ENCODE measurements around the gene SLC10A7.

SLC10A7 gene

DNA sequence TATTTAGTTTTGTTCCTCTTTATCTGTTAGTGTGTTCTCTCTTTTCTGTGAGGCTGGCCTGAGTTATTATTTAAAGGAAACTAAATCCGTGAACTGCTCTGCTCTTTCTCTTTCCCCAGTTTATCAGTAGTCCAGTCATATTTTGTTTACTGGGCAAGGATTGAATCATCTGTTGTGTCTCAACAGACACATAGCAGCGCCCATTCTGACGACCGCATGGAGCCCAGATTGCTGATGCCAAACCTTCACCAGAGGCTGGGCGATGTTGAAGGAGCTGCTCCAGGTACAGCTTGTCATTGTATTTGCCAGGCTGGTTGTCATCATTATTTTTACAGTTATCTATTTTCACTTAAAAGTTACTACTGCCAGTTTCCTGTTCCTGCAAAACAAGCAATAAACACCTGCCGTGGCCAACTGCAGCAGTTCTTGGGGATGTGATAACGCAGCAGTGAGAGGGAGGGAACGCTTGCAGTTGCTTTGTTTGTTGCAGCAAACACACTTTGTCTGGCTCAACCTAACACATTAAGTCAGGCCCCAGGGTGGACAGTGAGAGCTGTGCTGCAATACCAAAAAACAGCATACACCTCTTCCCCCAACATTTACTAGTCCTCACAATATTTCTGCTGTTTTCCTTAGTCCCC lies 297.3 kb downstream of the SLC10A7 start:
- H3K9ac ChIP-seq (ENCODE audit: low read length in 5 of 5) = no peak overlapping the region
- H3K27ac ChIP-seq (ENCODE audit: low read depth, low read length) = no peak overlapping the region

DNA sequence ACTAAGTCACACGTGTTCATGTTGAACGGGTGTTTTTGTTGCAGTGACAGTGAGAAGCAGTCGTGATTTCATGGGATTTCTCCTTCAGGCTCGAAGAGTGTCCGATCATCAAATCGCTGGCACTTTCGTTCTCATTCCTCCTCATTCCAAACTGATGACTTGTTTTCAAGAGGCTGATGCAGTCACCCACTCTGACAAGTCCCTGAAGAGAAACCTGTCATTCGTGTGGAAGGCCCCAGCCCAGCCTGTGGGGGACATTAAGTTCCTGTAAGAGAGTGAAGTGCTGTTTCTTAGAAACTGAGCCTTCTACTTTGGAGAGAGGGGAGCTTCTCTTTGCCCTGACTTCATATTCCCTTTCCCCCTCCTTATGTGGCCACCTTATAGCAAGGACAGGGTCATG lies 299.4 kb downstream of the SLC10A7 start:
- no peaks in the 10 kb centered on the region for H3K9me3 ChIP-seq (ENCODE audit: control insufficient read depth in 5 of 5, low read length in 5 of 5)
- H3K36me3 ChIP-seq (ENCODE audit: control insufficient read depth in 5 of 5, insufficient read depth in 5 of 5, low read length in 5 of 5) = no peaks in the 10 kb centered on the region
- H3K27ac ChIP-seq (ENCODE audit: low read depth, low read length) = no peak overlapping the region
- no peak overlapping the region for H3K9ac ChIP-seq (ENCODE audit: low read length in 5 of 5)
- H3K4me3 ChIP-seq (ENCODE audit: low read depth in 1 of 5, low read length in 5 of 5) = no peak overlapping the region
- H3K4me1 ChIP-seq (ENCODE audit: control insufficient read depth in 5 of 5, insufficient read depth in 5 of 5, low read length in 5 of 5) = peaks cover 0 to 4% (median 0%) of the 10 kb centered on the region in 5 donors
- H3K27me3 ChIP-seq (ENCODE audit: control insufficient read depth in 5 of 5, insufficient read depth in 4 of 5, low read length in 5 of 5) = no peaks in the 10 kb centered on the region

More for the DNA sequence above, 297.3 kb downstream of the SLC10A7 start:
- H3K36me3 ChIP-seq (ENCODE audit: control insufficient read depth in 5 of 5, insufficient read depth in 5 of 5, low read length in 5 of 5) = no peaks in the 10 kb centered on the region
- H3K27me3 ChIP-seq (ENCODE audit: control insufficient read depth in 5 of 5, insufficient read depth in 4 of 5, low read length in 5 of 5) = no peaks in the 10 kb centered on the region
- peaks cover 0 to 4% (median 0%) of the 10 kb centered on the region in 5 donors for H3K4me1 ChIP-seq (ENCODE audit: control insufficient read depth in 5 of 5, insufficient read depth in 5 of 5, low read length in 5 of 5)
- no peaks in the 10 kb centered on the region for H3K9me3 ChIP-seq (ENCODE audit: control insufficient read depth in 5 of 5, low read length in 5 of 5)
- no peak overlapping the region for H3K4me3 ChIP-seq (ENCODE audit: low read depth in 1 of 5, low read length in 5 of 5)

DNA sequence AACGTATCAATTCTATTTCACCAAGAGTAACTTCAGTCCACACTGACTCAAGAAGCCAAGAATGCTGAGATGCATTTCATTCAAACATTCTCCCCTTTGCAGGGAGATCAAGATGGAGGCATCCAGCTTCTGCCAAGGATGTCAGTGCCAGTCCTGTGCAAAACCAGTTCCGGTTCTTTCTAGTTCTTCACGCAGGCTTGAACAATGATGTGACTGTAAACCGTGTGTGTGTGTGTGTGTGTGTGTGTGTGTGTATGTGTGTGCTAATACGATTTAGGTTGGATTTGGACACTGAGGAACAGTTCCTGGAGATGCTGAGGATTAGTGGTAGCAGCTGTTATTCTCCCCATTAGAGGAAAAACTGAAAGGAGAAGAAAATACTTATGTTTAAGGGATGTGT lies 307.5 kb downstream of the SLC10A7 start, which contains the start of gene REELD1:
REELD1 (plus strand) TSS at position 301 of the 400 bp plus-strand sequence. CDS start 2,415 bp downstream, outside the sequence.
- H3K9ac ChIP-seq (ENCODE audit: low read length in 5 of 5) = no peak within 1 kb of the TSS
- H3K27ac ChIP-seq (ENCODE audit: low read depth, low read length) = no peak within 1 kb of the TSS
- H3K4me3 ChIP-seq (ENCODE audit: low read depth in 1 of 5, low read length in 5 of 5) = no peak within 1 kb of the TSS
- peaks cover 0 to 6% (median 0%) of the 10 kb centered on the region in 5 donors for H3K4me1 ChIP-seq (ENCODE audit: control insufficient read depth in 5 of 5, insufficient read depth in 5 of 5, low read length in 5 of 5)
- no peaks in the 10 kb centered on the region for H3K36me3 ChIP-seq (ENCODE audit: control insufficient read depth in 5 of 5, insufficient read depth in 5 of 5, low read length in 5 of 5)
- no peaks in the 10 kb centered on the region for H3K27me3 ChIP-seq (ENCODE audit: control insufficient read depth in 5 of 5, insufficient read depth in 4 of 5, low read length in 5 of 5)
- no peaks in the 10 kb centered on the region for H3K9me3 ChIP-seq (ENCODE audit: control insufficient read depth in 5 of 5, low read length in 5 of 5)

DNA sequence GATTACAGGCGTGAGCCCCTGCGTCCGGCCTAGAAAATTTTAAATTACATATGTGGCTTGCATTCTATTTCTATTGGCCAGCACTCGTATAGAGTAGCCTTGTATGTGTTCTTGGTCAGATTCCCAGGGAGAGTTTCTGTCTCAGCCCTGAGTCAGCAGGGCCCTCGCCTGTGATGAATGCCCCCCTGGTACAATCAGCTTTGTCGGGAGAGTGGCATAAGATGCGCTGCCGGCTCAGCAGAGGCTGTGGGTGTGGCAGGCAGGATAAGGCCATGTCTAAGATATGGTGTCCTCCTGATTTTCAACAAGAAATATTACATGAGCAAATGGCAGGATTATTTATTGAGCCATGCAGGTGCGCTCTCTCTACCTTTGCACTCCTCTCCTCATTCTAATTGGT lies 309.0 kb downstream of the SLC10A7 start:
- Histone ChIP-seq H3K36me3 (ENCODE audit: control insufficient read depth in 5 of 5, insufficient read depth in 5 of 5, low read length in 5 of 5) (no peaks in the 10 kb centered on the region), H3K27ac (ENCODE audit: low read depth, low read length) (no peak overlapping the region), H3K4me3 (ENCODE audit: low read depth in 1 of 5, low read length in 5 of 5) (no peak overlapping the region), H3K4me1 (ENCODE audit: control insufficient read depth in 5 of 5, insufficient read depth in 5 of 5, low read length in 5 of 5) (peaks cover 0 to 6% (median 0%) of the 10 kb centered on the region in 5 donors), H3K9ac (ENCODE audit: low read length in 5 of 5) (no peak overlapping the region), H3K9me3 (ENCODE audit: control insufficient read depth in 5 of 5, low read length in 5 of 5) (no peaks in the 10 kb centered on the region), H3K27me3 (ENCODE audit: control insufficient read depth in 5 of 5, insufficient read depth in 4 of 5, low read length in 5 of 5) (no peaks in the 10 kb centered on the region)

DNA sequence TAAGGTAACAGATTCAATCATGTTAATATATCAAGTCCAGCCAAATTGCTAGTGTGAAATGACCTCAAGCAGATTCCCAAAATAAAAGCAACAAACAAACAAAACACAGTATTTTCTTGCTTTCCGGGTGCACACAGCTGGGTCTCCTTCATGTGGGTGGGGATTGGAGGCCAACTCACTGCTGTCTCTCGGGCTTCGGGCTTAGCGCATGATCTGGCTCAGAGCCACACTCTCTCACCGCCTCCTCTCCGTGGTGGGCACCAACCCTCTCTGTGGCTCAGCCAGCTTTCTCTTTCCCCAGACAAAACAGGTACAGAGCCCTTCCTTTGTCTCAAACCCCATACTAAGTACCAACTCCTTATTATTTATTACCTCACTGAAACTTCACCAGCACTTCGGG lies 310.3 kb downstream of the SLC10A7 start:
- Histone ChIP-seq H3K27me3 (ENCODE audit: control insufficient read depth in 5 of 5, insufficient read depth in 4 of 5, low read length in 5 of 5) (no peaks in the 10 kb centered on the region), H3K9ac (ENCODE audit: low read length in 5 of 5) (no peak overlapping the region)

DNA sequence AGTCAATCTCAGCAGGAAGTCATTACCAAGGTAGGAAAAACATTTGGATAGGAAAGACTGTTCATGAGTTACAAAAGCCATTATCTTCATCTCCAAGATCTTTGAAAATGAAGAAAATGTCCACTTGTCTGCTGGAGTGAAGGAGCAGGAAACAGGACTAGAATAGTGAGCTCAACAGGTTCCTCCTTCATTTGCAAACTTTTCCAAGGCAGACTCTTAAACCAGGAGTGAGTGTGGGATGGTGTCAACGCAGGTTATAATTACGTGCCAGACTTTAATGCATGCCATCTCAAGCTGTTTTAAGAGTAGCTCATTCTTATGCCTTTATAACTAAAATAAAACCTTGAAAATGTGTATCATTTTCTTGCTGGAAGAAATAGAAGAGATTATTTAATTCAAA lies 310.9 kb downstream of the SLC10A7 start:
- Histone ChIP-seq H3K4me3 (ENCODE audit: low read depth in 1 of 5, low read length in 5 of 5) (no peak overlapping the region), H3K27me3 (ENCODE audit: control insufficient read depth in 5 of 5, insufficient read depth in 4 of 5, low read length in 5 of 5) (no peaks in the 10 kb centered on the region)

More for the DNA sequence above, 310.3 kb downstream of the SLC10A7 start:
- Histone ChIP-seq H3K9me3 (ENCODE audit: control insufficient read depth in 5 of 5, low read length in 5 of 5) (no peaks in the 10 kb centered on the region), H3K27ac (ENCODE audit: low read depth, low read length) (no peak overlapping the region), H3K4me1 (ENCODE audit: control insufficient read depth in 5 of 5, insufficient read depth in 5 of 5, low read length in 5 of 5) (peaks cover 0 to 6% (median 0%) of the 10 kb centered on the region in 5 donors), H3K4me3 (ENCODE audit: low read depth in 1 of 5, low read length in 5 of 5) (no peak overlapping the region), H3K36me3 (ENCODE audit: control insufficient read depth in 5 of 5, insufficient read depth in 5 of 5, low read length in 5 of 5) (no peaks in the 10 kb centered on the region)

DNA sequence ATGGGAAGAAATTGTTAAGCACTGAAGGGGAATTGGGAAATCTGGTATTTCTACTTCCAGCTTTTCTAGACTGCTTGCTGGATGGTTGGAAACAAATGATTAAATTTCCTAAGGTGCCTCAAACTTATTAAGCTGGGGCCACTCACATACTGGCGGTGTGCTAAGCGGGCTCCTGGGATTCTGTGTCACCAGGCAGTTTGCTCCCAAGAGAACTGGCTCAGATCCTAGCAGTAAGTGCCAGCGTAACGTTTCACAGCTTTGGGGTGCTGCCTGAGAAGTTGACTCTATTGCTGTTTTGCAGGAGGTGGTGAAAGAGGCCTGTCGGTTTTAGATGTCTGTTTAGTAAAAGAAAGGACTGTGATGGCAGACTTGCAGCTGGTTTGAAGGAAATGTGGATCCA lies 314.3 kb downstream of the SLC10A7 start:
- Histone ChIP-seq H3K4me1 (ENCODE audit: control insufficient read depth in 5 of 5, insufficient read depth in 5 of 5, low read length in 5 of 5) (peaks cover 0 to 6% (median 0%) of the 10 kb centered on the region in 5 donors), H3K9ac (ENCODE audit: low read length in 5 of 5) (no peak overlapping the region), H3K27me3 (ENCODE audit: control insufficient read depth in 5 of 5, insufficient read depth in 4 of 5, low read length in 5 of 5) (no peaks in the 10 kb centered on the region), H3K36me3 (ENCODE audit: control insufficient read depth in 5 of 5, insufficient read depth in 5 of 5, low read length in 5 of 5) (peaks cover 0 to 14% (median 0%) of the 10 kb centered on the region in 5 donors), H3K4me3 (ENCODE audit: low read depth in 1 of 5, low read length in 5 of 5) (no peak overlapping the region), H3K27ac (ENCODE audit: low read depth, low read length) (no peak overlapping the region), H3K9me3 (ENCODE audit: control insufficient read depth in 5 of 5, low read length in 5 of 5) (peaks cover 0 to 4% (median 0%) of the 10 kb centered on the region in 5 donors)

More for the DNA sequence above, 310.9 kb downstream of the SLC10A7 start:
- no peak overlapping the region for H3K27ac ChIP-seq (ENCODE audit: low read depth, low read length)
- H3K4me1 ChIP-seq (ENCODE audit: control insufficient read depth in 5 of 5, insufficient read depth in 5 of 5, low read length in 5 of 5) = peaks cover 0 to 6% (median 0%) of the 10 kb centered on the region in 5 donors
- H3K36me3 ChIP-seq (ENCODE audit: control insufficient read depth in 5 of 5, insufficient read depth in 5 of 5, low read length in 5 of 5) = no peaks in the 10 kb centered on the region
- H3K9me3 ChIP-seq (ENCODE audit: control insufficient read depth in 5 of 5, low read length in 5 of 5) = no peaks in the 10 kb centered on the region
- no peak overlapping the region for H3K9ac ChIP-seq (ENCODE audit: low read length in 5 of 5)

Measured in subcutaneous abdominal adipose tissue (tissue), 5 donors.